Kidney (tissue), 14 donors: ENCODE data around the gene SIX3. TPM values are rescaled to one million over a fixed set of nuclear protein-coding genes. Genes with fewer than 3 reads are reported as not detected.

Experiments
- DNase-seq, 5 donors: peaks; one replicate each; pipeline ENCODE4 v3.0.0-alpha.2; 2013 to 2020
- FAIRE-seq: peaks from 2 replicates; lab custom pipeline; 2012; peaks lifted over from hg19 to GRCh38; lab: Jason Lieb, UNC
- H3K27ac ChIP-seq, 2 donors: one replicate each; pipeline ENCODE4 v1.7.0; 2013; ENCODE audit warnings: low read depth in 2 of 2, low read length in 2 of 2, inconsistent platforms in 1 of 2
- H3K27me3 ChIP-seq: one replicate; pipeline ENCODE4 v1.7.1; 2013; ENCODE audit warnings: low read length, inconsistent platforms; ENCODE audit not compliant: control insufficient read depth, insufficient read depth
- H3K36me3 ChIP-seq, 3 donors: one replicate each; pipeline versions ENCODE4 v1.7.0 to v1.7.1; 2013; ENCODE audit warnings: low read length in 3 of 3, control low read depth in 1 of 3, inconsistent platforms in 1 of 3; ENCODE audit not compliant: insufficient read depth in 3 of 3, control insufficient read depth in 2 of 3
- H3K4me1 ChIP-seq, 3 donors: one replicate each; pipeline versions ENCODE4 v1.7.0 to v1.7.1; 2013; ENCODE audit warnings: low read length in 3 of 3, inconsistent platforms in 1 of 3, low read depth in 1 of 3; ENCODE audit not compliant: control insufficient read depth in 2 of 3, insufficient read depth in 2 of 3
- H3K4me3 ChIP-seq, 3 donors: one replicate each; pipeline versions ENCODE4 v1.7.0 to v1.8.1; 2013; ENCODE audit warnings: low read length in 3 of 3, control low read depth in 1 of 3, inconsistent platforms in 1 of 3
- H3K9ac ChIP-seq, 3 donors: one replicate each; pipeline versions ENCODE4 v1.7.0 to v1.7.1; 2013; ENCODE audit warnings: low read length in 3 of 3, control low read depth in 1 of 3, inconsistent platforms in 1 of 3
- H3K9me3 ChIP-seq, 3 donors: one replicate each; pipeline versions ENCODE4 v1.7.0 to v1.7.1; 2013; ENCODE audit warnings: low read length in 3 of 3, control low read depth in 1 of 3, inconsistent platforms in 1 of 3; ENCODE audit not compliant: control insufficient read depth in 2 of 3, insufficient read depth in 1 of 3
- CTCF ChIP-seq: IDR thresholded peaks from 3 replicates; pipeline ENCODE4 v1.5.1; 2012; ENCODE audit warnings: mild to moderate bottlenecking, moderate library complexity, borderline replicate concordance; ENCODE audit not compliant: insufficient read depth; ENCODE audit errors: extremely low read depth
- intact Hi-C: fragments of 100-400 bp; cut with DNase I; formaldehyde crosslinking; loops from one replicate; pipeline ENCODE4 v1.11.1; 2022
- polyA plus RNA-seq: library from polyadenylated mRNA; stranded (reverse); fragments of 350-450 nt; fragmentation: Illumina TruSeq; extraction: RNeasy Lipid Tissue Mini Kit (QIAGEN cat#74804); gene quantifications from one replicate; pipeline ENCODE4 v1.2.3, GENCODE V29; 2014; ENCODE audit warnings: low read depth, low replicate concordance; ENCODE audit not compliant: insufficient read depth
- total RNA-seq: library from RNA; stranded (reverse); fragmentation: NEBNext Ultra II Directional; extraction: Animal tissue kit (Norgen Biotek cat#: 25700); gene quantifications from one replicate; pipeline ENCODE4 v1.2.1, GENCODE V29; 2021
- donor health status: control.
- donor health status: control.
- donor health status: control.
- donor health status: control.
- donor health status: control.
- donor health status: DM: yes; HTN: yes; CAD: no.
- donor health status: Normal renal cell carcinoma (clear cell type).

The SIX3 gene
- total and polyA plus RNA-seq, 2 donors from 2014 or later: 0.16 to 0.19 TPM

- no peak overlapping the region for H3K9ac ChIP-seq
- H3K4me1 ChIP-seq: no peaks in the 10 kb centered on the region
- no peak for TF ChIP-seq CTCF
- intact Hi-C loops: no loop called here
- FAIRE-seq (no peak), DNase-seq (peak in 1 of 5 donors; percentile 29)
- H3K9me3 ChIP-seq: no peaks in the 10 kb centered on the region
- no peak overlapping the region for H3K27ac ChIP-seq
- H3K4me3 ChIP-seq: no peak overlapping the region
- H3K27me3 ChIP-seq: peaks cover 2% of the 10 kb centered on the region
- H3K36me3 ChIP-seq: no peaks in the 10 kb centered on the region
Measured at GRCh38 chr2:44974064-44974715, 32.7 kb downstream of the SIX3 start.

GRCh38 chr2:44975571-44976450 lies 34.3 kb downstream of the SIX3 start:
- H3K27ac ChIP-seq: no peak overlapping the region
- H3K36me3 ChIP-seq: no peaks in the 10 kb centered on the region
- H3K4me3 ChIP-seq: no peak overlapping the region
- no peak for FAIRE-seq
- intact Hi-C loops: no loop called here
- H3K9me3 ChIP-seq: no peaks in the 10 kb centered on the region
- no peak for DNase-seq
- peaks cover 2% of the 10 kb centered on the region for H3K27me3 ChIP-seq
- no peak for TF ChIP-seq CTCF
- H3K4me1 ChIP-seq: no peaks in the 10 kb centered on the region
- no peak overlapping the region for H3K9ac ChIP-seq

GRCh38 chr2:44979581-44979980 lies 38.1 kb downstream of the SIX3 start:
- FAIRE-seq (no peak), DNase-seq (no peak)
- H3K27ac ChIP-seq: no peak overlapping the region
- intact Hi-C loops: no loop called here
- no peak overlapping the region for H3K9ac ChIP-seq
- H3K4me3 ChIP-seq: no peak overlapping the region
- H3K27me3 ChIP-seq: peaks cover 2% of the 10 kb centered on the region
- no peak for TF ChIP-seq CTCF
- no peaks in the 10 kb centered on the region for H3K9me3 ChIP-seq
- H3K4me1 ChIP-seq: no peaks in the 10 kb centered on the region
- H3K36me3 ChIP-seq: no peaks in the 10 kb centered on the region
